Activated CD8-positive, alpha-beta memory T cell treated with anti-CD3 and anti-CD28 coated beads, Interleukin-2, amount 50 U/mL, for 24 hours (primary cell): ENCODE measurements around the gene RC3H1.
"Not testable (repeated sequence)": the region's sequence is repeated elsewhere in the genome, so short reads cannot be mapped to it uniquely, and the experiment has no call there.

Experiments used
- DNase-seq: peaks from one replicate; pipeline ENCODE4 v3.0.0-alpha.2; 2020; ENCODE audit errors: extremely low read depth

Gene RC3H1

GRCh38 chr1:174022080-174022975, at the start of gene RC3H1:
RC3H1 (minus strand) TSS chr1:174022357; CDS start chr1:173992985, 29,372 bp downstream.
- peak; percentile 69 for DNase-seq

- no peak for DNase-seq
These were observed 48.5 kb upstream of the RC3H1 start for GRCh38 chr1:174070614-174071013.

- no peak for DNase-seq
These were observed 45.8 kb upstream of the RC3H1 start for GRCh38 chr1:174068000-174068399.

GRCh38 chr1:174060090-174060489, 37.9 kb upstream of the RC3H1 start:
- no peak for DNase-seq

GRCh38 chr1:174058624-174059023, 36.5 kb upstream of the RC3H1 start:
- DNase-seq, result no peak

- DNase-seq, result not testable (repeated sequence)
These were observed 34.5 kb upstream of the RC3H1 start for GRCh38 chr1:174056609-174057008.

GRCh38 chr1:174055797-174056196, 33.6 kb upstream of the RC3H1 start:
- not testable (repeated sequence) for DNase-seq

- no peak for DNase-seq
These were observed 31.7 kb upstream of the RC3H1 start for GRCh38 chr1:174053826-174054225.

GRCh38 chr1:174052621-174053020, 30.5 kb upstream of the RC3H1 start:
- DNase-seq, result no peak

- no peak for DNase-seq
These were observed 29.8 kb upstream of the RC3H1 start for GRCh38 chr1:174051956-174052355.

GRCh38 chr1:174049514-174049913, 27.4 kb upstream of the RC3H1 start:
- DNase-seq, result no peak

- no peak for DNase-seq
These were observed 22.5 kb upstream of the RC3H1 start for GRCh38 chr1:174044418-174045222.

- DNase-seq, result not testable (repeated sequence)
These were observed 20.4 kb upstream of the RC3H1 start for GRCh38 chr1:174042509-174042908.

- DNase-seq, result no peak
These were observed 19.2 kb upstream of the RC3H1 start for GRCh38 chr1:174041369-174041768.

GRCh38 chr1:174040387-174040786, 18.2 kb upstream of the RC3H1 start:
- DNase-seq, result no peak

- no peak for DNase-seq
These were observed 16.9 kb upstream of the RC3H1 start for GRCh38 chr1:174039027-174039426.

GRCh38 chr1:174036798-174037197, 14.6 kb upstream of the RC3H1 start:
- no peak for DNase-seq

GRCh38 chr1:174036204-174036603, 14.0 kb upstream of the RC3H1 start:
- no peak for DNase-seq

GRCh38 chr1:174032671-174033222, 10.6 kb upstream of the RC3H1 start:
- DNase-seq, result no peak

- no peak for DNase-seq
These were observed 8.9 kb upstream of the RC3H1 start for GRCh38 chr1:174031099-174031498.

GRCh38 chr1:174028495-174028894, 6.3 kb upstream of the RC3H1 start:
- DNase-seq, result no peak

GRCh38 chr1:174023440-174023839, 1.3 kb upstream of the RC3H1 start:
- DNase-seq, result no peak

- no peak for DNase-seq
These were observed 770 bp upstream of the RC3H1 start for GRCh38 chr1:174022976-174023277.
